Smooth muscle cell (in vitro differentiated cells): ENCODE measurements around the gene CNTNAP2. TPM values are rescaled to one million over a fixed set of nuclear protein-coding genes. Genes with fewer than 3 reads are reported as not detected.

Experiments used
- DNase-seq: peaks from one replicate; lab custom pipeline; 2025; ENCODE audit not compliant: unreplicated experiment; lab: John Stamatoyannopoulos, UW
- H2AFZ ChIP-seq: fragments of 200-600 bp; sonication (generic); 2 replicates; pipeline ENCODE4 v1.6.0; 2016; ENCODE audit warnings: antibody characterized with exemption, low read depth, mild to moderate bottlenecking
- H3F3A ChIP-seq: fragments of 200-600 bp; sonication (generic); 2 replicates; pipeline ENCODE4 v1.6.0; 2017; ENCODE audit warnings: antibody characterized with exemption, low read depth
- H3K27ac ChIP-seq: fragments of 200-600 bp; sonication (generic); 2 replicates; pipeline ENCODE4 v1.5.1; 2016; ENCODE audit warnings: low read depth, mild to moderate bottlenecking
- H3K27me3 ChIP-seq: fragments of 200-600 bp; sonication (generic); 2 replicates; pipeline ENCODE4 v1.6.1; 2016; ENCODE audit warnings: low read depth, mild to moderate bottlenecking
- H3K36me3 ChIP-seq: fragments of 200-600 bp; sonication (generic); 2 replicates; pipeline ENCODE4 v1.5.1; 2016; ENCODE audit warnings: low read depth
- H3K4me1 ChIP-seq: fragments of 200-600 bp; sonication (generic); 2 replicates; pipeline ENCODE4 v1.5.1; 2016; ENCODE audit warnings: low read depth
- H3K4me2 ChIP-seq: fragments of 200-600 bp; sonication (generic); 2 replicates; pipeline ENCODE4 v1.6.0; 2016; ENCODE audit warnings: mild to moderate bottlenecking
- H3K4me3 ChIP-seq: fragments of 200-600 bp; sonication (generic); 2 replicates; pipeline ENCODE4 v1.5.1; 2016; ENCODE audit warnings: mild to moderate bottlenecking
- H3K79me2 ChIP-seq: fragments of 200-600 bp; sonication (generic); 2 replicates; pipeline ENCODE4 v1.6.0; 2016; ENCODE audit warnings: low read depth, mild to moderate bottlenecking
- H3K9ac ChIP-seq: fragments of 200-600 bp; sonication (generic); 2 replicates; pipeline ENCODE4 v1.6.0; 2016; ENCODE audit warnings: low read depth
- H3K9me3 ChIP-seq: fragments of 200-600 bp; sonication (generic); replicated peaks from 2 replicates; pipeline ENCODE4 v1.5.1; 2016; ENCODE audit warnings: low read depth
- H4K20me1 ChIP-seq: fragments of 200-600 bp; sonication (generic); 2 replicates; pipeline ENCODE4 v1.6.0; 2016; ENCODE audit warnings: low read depth
- CTCF ChIP-seq: fragments of 200-600 bp; sonication (generic); IDR thresholded peaks from 2 replicates; pipeline ENCODE4 v1.5.1; 2017; ENCODE audit warnings: borderline replicate concordance, mild to moderate bottlenecking, antibody characterized with exemption; ENCODE audit not compliant: insufficient read depth, poor library complexity, severe bottlenecking
- WGBS: methylation state at CpG from one replicate; pipeline ENCODE4 v1.1.7; 2016; ENCODE audit warnings: low lambda C conversion rate; 5-methylcytosine and 5-hydroxymethylcytosine counted together
- polyA plus RNA-seq: library from polyadenylated mRNA; unstranded; fragments of >200 nt; fragmentation: Nextera tagmentation; extraction: Ambion mirVana; gene quantifications from 2 replicates; pipeline ENCODE4 v1.2.1, GENCODE V29; 2016
- total RNA-seq: library from RNA; depleted of rRNA; stranded (reverse); fragments of >200 nt; gene quantifications from 2 replicates; pipeline ENCODE4 v1.2.3, GENCODE V29; 2014

Gene CNTNAP2
- total and polyA plus RNA-seq, 2 experiments from 2014 or later: 1.7 to 9.0 TPM

GRCh38 chr7:148270576-148270975, 2154.0 kb downstream of the CNTNAP2 start:
- Histone ChIP-seq H3K36me3 (no peaks in the 10 kb centered on the region), H3K4me3 (no peak overlapping the region), H3K79me2 (no peaks in the 10 kb centered on the region), H3K4me2 (no peak overlapping the region), H3F3A (no peaks in the 10 kb centered on the region), H3K27me3 (no peaks in the 10 kb centered on the region), H4K20me1 (no peaks in the 10 kb centered on the region), H2AFZ (no peak overlapping the region), H3K9ac (no peak overlapping the region), H3K9me3 (no peaks in the 10 kb centered on the region), H3K27ac (no peak overlapping the region), H3K4me1 (no peaks in the 10 kb centered on the region)
- TF ChIP-seq CTCF: no peak
- DNase-seq: no peak
- WGBS: 74% methylated on average over 4 of the region's 4 CpGs

- Histone ChIP-seq H3K79me2 (no peaks in the 10 kb centered on the region), H3K27ac (no peak overlapping the region), H3K36me3 (no peaks in the 10 kb centered on the region), H2AFZ (no peak overlapping the region), H3F3A (no peaks in the 10 kb centered on the region), H3K9me3 (no peaks in the 10 kb centered on the region), H3K9ac (no peak overlapping the region), H3K27me3 (no peaks in the 10 kb centered on the region), H4K20me1 (no peaks in the 10 kb centered on the region), H3K4me1 (no peaks in the 10 kb centered on the region), H3K4me2 (no peak overlapping the region), H3K4me3 (no peak overlapping the region)
- WGBS: 88% methylated on average over 3 of the region's 3 CpGs
- no peak for DNase-seq
- no peak for TF ChIP-seq CTCF
These were observed 2157.5 kb downstream of the CNTNAP2 start for GRCh38 chr7:148274118-148274517.

GRCh38 chr7:148275359-148275890, 2158.8 kb downstream of the CNTNAP2 start:
- Histone ChIP-seq H3K4me1 (no peaks in the 10 kb centered on the region), H2AFZ (no peak overlapping the region), H3K36me3 (no peaks in the 10 kb centered on the region), H3K27me3 (no peaks in the 10 kb centered on the region), H3K4me2 (no peak overlapping the region), H3K9ac (no peak overlapping the region), H4K20me1 (no peaks in the 10 kb centered on the region), H3K9me3 (no peaks in the 10 kb centered on the region), H3F3A (no peaks in the 10 kb centered on the region), H3K79me2 (no peaks in the 10 kb centered on the region), H3K27ac (no peak overlapping the region), H3K4me3 (no peak overlapping the region)
- WGBS: 90% methylated on average over 4 of the region's 4 CpGs
- DNase-seq: no peak
- TF ChIP-seq CTCF: no peak

- H3K27me3 ChIP-seq: no peaks in the 10 kb centered on the region
- no peaks in the 10 kb centered on the region for H3K4me1 ChIP-seq
- TF ChIP-seq CTCF: no peak
- WGBS: 75% methylated on average over 11 of the region's 11 CpGs
- H3K4me2 ChIP-seq: no peak overlapping the region
- no peaks in the 10 kb centered on the region for H4K20me1 ChIP-seq
- H2AFZ ChIP-seq: no peak overlapping the region
- H3K9ac ChIP-seq: no peak overlapping the region
- no peak for DNase-seq
- no peak overlapping the region for H3K4me3 ChIP-seq
- H3K9me3 ChIP-seq: no peaks in the 10 kb centered on the region
- H3K27ac ChIP-seq: no peak overlapping the region
- no peaks in the 10 kb centered on the region for H3K79me2 ChIP-seq
- no peaks in the 10 kb centered on the region for H3K36me3 ChIP-seq
- no peaks in the 10 kb centered on the region for H3F3A ChIP-seq
These were observed 2159.9 kb downstream of the CNTNAP2 start for GRCh38 chr7:148276314-148277041.
